Measurements from ENCODE around the gene EFNB2.

- TF ChIP-seq CTCF (IDR thresholded peaks at IDR 0.05 in 2 of 3, conservative IDR thresholded peaks at IDR 0.05 in 1 of 3; ENCODE audit: insufficient read depth in 2 of 3, low read depth in 1 of 3, low read length in 3 of 3) (no peak), ZKSCAN1 (IDR thresholded peaks at IDR 0.05; ENCODE audit: low read depth, low read length) (no peak), GTF2F1 (IDR thresholded peaks at IDR 0.05; ENCODE audit: low read depth, low read length) (no peak), SP1 (CRISPR knock-in tag; IDR thresholded peaks at IDR 0.05) (no peak), SRF (CRISPR knock-in tag; IDR thresholded peaks at IDR 0.05) (no peak), ZNF707 (CRISPR knock-in tag; conservative IDR thresholded peaks at IDR 0.05) (no peak), HNRNPH1 (optimal IDR thresholded peaks at IDR 0.05; ENCODE audit: low read depth, low read length) (no peak), ZNF311 (CRISPR knock-in tag; IDR thresholded peaks at IDR 0.05) (no peak), KLF10 (CRISPR knock-in tag; IDR thresholded peaks at IDR 0.05) (no peak), MXI1 (IDR thresholded peaks at IDR 0.05; ENCODE audit: low read depth, low read length) (no peak), ZNF644 (tag; IDR thresholded peaks at IDR 0.05; ENCODE audit: low read depth) (no peak), ZNF217 (CRISPR knock-in tag; IDR thresholded peaks at IDR 0.05) (no peak), E2F5 (CRISPR knock-in tag; IDR thresholded peaks at IDR 0.05) (no peak), BCOR (IDR thresholded peaks at IDR 0.05) (no peak)
Observed at GRCh38 chr13:106492588-106493475, 42.6 kb downstream of the EFNB2 start.

Measured in K562 (cell line).